Testis (tissue), 2 donors: ENCODE measurements around the gene ITPRIP.

Experiments used
- POLR2A ChIP-seq: fragments of 450-650 bp; IDR thresholded peaks from one replicate; pipeline ENCODE4 v1.6.1; 2017; ENCODE audit warnings: antibody characterized with exemption, mild to moderate bottlenecking, moderate library complexity
- TF ChIP-seq, protein P1 (sequence below), 3 experiments: fragments of 450-650 bp in 2 of 3; fragments of 200-600 bp in 1 of 3; sonication (generic) in 1 of 3; IDR thresholded peaks; one replicate each; pipeline ENCODE4 v1.5.1; 2016 to 2019; ENCODE audit warnings: antibody characterized with exemption in 3 of 3, mild to moderate bottlenecking in 2 of 3, moderate library complexity in 1 of 3

DNA sequence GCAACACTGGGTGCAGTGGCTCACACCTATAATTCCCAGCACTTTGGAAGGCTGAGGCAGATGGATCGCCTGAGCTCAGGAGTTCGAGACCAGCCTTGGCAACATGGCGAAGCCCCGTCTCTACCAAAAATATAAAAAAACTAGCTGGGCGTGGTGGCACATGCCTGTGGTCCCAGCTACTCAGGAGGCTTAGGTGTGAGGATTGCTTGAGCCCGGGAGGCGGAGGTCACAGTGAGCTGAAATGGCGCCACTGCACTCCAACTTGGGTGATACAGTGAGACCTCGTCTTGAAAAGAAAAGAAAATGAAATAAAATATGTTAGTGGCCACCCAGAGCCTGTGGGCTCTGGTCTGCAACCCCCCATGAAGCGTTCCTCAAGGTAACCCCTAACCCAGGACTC is 13.3 kb downstream of the ITPRIP start:
- TF ChIP-seq, protein P1, sequence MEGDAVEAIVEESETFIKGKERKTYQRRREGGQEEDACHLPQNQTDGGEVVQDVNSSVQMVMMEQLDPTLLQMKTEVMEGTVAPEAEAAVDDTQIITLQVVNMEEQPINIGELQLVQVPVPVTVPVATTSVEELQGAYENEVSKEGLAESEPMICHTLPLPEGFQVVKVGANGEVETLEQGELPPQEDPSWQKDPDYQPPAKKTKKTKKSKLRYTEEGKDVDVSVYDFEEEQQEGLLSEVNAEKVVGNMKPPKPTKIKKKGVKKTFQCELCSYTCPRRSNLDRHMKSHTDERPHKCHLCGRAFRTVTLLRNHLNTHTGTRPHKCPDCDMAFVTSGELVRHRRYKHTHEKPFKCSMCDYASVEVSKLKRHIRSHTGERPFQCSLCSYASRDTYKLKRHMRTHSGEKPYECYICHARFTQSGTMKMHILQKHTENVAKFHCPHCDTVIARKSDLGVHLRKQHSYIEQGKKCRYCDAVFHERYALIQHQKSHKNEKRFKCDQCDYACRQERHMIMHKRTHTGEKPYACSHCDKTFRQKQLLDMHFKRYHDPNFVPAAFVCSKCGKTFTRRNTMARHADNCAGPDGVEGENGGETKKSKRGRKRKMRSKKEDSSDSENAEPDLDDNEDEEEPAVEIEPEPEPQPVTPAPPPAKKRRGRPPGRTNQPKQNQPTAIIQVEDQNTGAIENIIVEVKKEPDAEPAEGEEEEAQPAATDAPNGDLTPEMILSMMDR (IDR thresholded peaks at IDR 0.05), result no peak
- no peak for TF ChIP-seq POLR2A
